GM12892 (cell line): ENCODE measurements around the gene OVOL3.

Experiments
- POLR2A ChIP-seq: IDR thresholded peaks from 2 replicates; pipeline ENCODE4 v1.6.1; 2011; ENCODE audit warnings: low read depth, low read length, control low read depth
- POLR2AphosphoS5 ChIP-seq: IDR thresholded peaks from 2 replicates; pipeline ENCODE4 v1.6.1; 2011; ENCODE audit warnings: low read depth, low read length, control low read depth

DNA sequence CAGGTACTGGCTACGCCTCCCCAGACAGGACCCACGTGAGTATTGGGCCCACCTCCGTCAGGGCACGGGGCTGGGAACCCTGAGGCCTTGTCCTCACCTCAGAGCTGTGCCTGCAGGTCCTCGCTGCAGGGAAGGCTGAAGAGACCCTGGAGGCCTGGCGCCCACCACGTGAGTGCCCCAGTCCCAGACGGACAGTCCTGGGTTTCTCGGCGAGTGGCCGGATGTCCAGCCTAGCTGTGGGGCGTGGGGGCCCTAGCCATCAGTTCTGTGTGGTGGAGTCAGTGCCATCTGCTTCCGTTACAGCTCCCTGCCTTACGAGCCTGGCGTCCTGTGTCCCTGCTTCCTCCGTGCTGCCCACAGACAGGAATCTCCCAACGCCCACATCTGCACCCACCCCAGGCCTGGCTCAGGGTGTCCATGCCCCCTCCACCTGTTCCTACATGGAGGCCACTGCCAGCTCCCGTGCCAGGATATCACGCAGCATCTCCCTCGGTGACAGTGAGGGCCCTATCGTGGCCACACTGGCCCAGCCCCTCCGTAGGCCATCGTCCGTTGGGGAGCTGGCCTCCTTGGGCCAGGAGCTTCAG is 7.8 kb upstream of the OVOL3 start:
- no peak for TF ChIP-seq POLR2AphosphoS5
- no peak for TF ChIP-seq POLR2A
